ENCODE measurements around the gene ZNF565.

GRCh38 chr19:36139473-36140303 is 74.8 kb downstream of the ZNF565 start, which contains the start of gene CAPNS1:
- no peak for TF ChIP-seq CTCF (IDR thresholded peaks at IDR 0.05)
- TF ChIP-seq EP300 (IDR thresholded peaks at IDR 0.05), result no peak

Measured in suprapubic skin (tissue), 3 donors.